Mucosa of gallbladder (tissue), 1 donor: ENCODE measurements around the gene PANX2. TPM values are rescaled to one million over a fixed set of nuclear protein-coding genes. Genes with fewer than 3 reads are reported as not detected.

ENCODE experiments used
- DNase-seq: peaks from one replicate; pipeline ENCODE4 v3.0.0-alpha.2; 2020; ENCODE audit warnings: low spot score
- total RNA-seq: library from RNA; stranded (reverse); gene quantifications from one replicate; pipeline ENCODE4 v1.2.1, GENCODE V29; 2021
- donor health status: DM: no; HTN: no; CAD: no.

Gene PANX2
- total RNA-seq, 1 donor from 2014 or later = 0.95 TPM

GRCh38 chr22:50183141-50183971, 12.8 kb downstream of the PANX2 start:
- DNase-seq = no peak

- peak; percentile 70 for DNase-seq
Measured at GRCh38 chr22:50184004-50184901, 13.7 kb downstream of the PANX2 start.

GRCh38 chr22:50184902-50185374, 14.4 kb downstream of the PANX2 start:
- DNase-seq = no peak

- DNase-seq = peak; percentile 92
Measured at GRCh38 chr22:50185375-50186087, 15.0 kb downstream of the PANX2 start, which contains the start of gene TRABD. TSS of gene TRABD (plus strand) at chr22:50185913. CDS start at chr22:50193061, 7,148 bp downstream.

- no peak for DNase-seq
Measured at GRCh38 chr22:50186181-50186714, 15.7 kb downstream of the PANX2 start.

- no peak for DNase-seq
Measured at GRCh38 chr22:50186761-50187523, 16.4 kb downstream of the PANX2 start.

GRCh38 chr22:50188356-50188755, 17.8 kb downstream of the PANX2 start:
- DNase-seq = no peak

GRCh38 chr22:50189184-50189848, 18.8 kb downstream of the PANX2 start:
- DNase-seq = no peak

- DNase-seq = no peak
Measured at GRCh38 chr22:50189849-50190181, 19.3 kb downstream of the PANX2 start.

GRCh38 chr22:50190182-50190940, 19.8 kb downstream of the PANX2 start:
- DNase-seq = peak; percentile 76

- DNase-seq = peak; percentile 49
Measured at GRCh38 chr22:50190941-50191741, 20.6 kb downstream of the PANX2 start.

- no peak for DNase-seq
Measured at GRCh38 chr22:50192436-50193204, 22.1 kb downstream of the PANX2 start.

GRCh38 chr22:50193621-50194020, 23.1 kb downstream of the PANX2 start:
- no peak for DNase-seq

GRCh38 chr22:50194037-50194805, 23.7 kb downstream of the PANX2 start:
- DNase-seq = no peak

- DNase-seq = no peak
Measured at GRCh38 chr22:50196256-50196655, 25.7 kb downstream of the PANX2 start.

GRCh38 chr22:50197000-50197800, 26.7 kb downstream of the PANX2 start:
- no peak for DNase-seq
